ENCODE data around the gene ARSB.
A peak's percentile ranks its signal among the peaks of the same experiment; 100 is the strongest.
"Not testable (repeated sequence)": the region's sequence is repeated elsewhere in the genome, so short reads cannot be mapped to it uniquely, and the experiment has no call there.

The ARSB gene

GRCh38 chr5:78985725-78986223, 664 bp upstream of the ARSB start:
- DNase-seq (ENCODE audit: low spot score): peak; percentile 82
- no peak for TF ChIP-seq CTCF (IDR thresholded peaks at IDR 0.05; ENCODE audit: extremely low read depth, insufficient read depth, missing control alignments)
- in situ Hi-C loops (cut with MboI; ENCODE audit: low pct_unique_long_range_greater_than_20kb, low sequenced_read_pairs, unreplicated experiment): no loop called here

GRCh38 chr5:78984439-78985115, 533 bp downstream of the ARSB start:
- in situ Hi-C loops (cut with MboI; ENCODE audit: low pct_unique_long_range_greater_than_20kb, low sequenced_read_pairs, unreplicated experiment): no loop called here
- peak; percentile 10 for TF ChIP-seq CTCF (IDR thresholded peaks at IDR 0.05; ENCODE audit: extremely low read depth, insufficient read depth, missing control alignments)
- peak; percentile 93 for DNase-seq (ENCODE audit: low spot score)

- no peak for TF ChIP-seq CTCF (IDR thresholded peaks at IDR 0.05; ENCODE audit: extremely low read depth, insufficient read depth, missing control alignments)
- in situ Hi-C loops (cut with MboI; ENCODE audit: low pct_unique_long_range_greater_than_20kb, low sequenced_read_pairs, unreplicated experiment): no loop called here
- DNase-seq (ENCODE audit: low spot score): peak; percentile 55
Observed at GRCh38 chr5:78983601-78984438, 1.3 kb downstream of the ARSB start.

- DNase-seq (ENCODE audit: low spot score); in situ Hi-C loops (cut with MboI; ENCODE audit: low pct_unique_long_range_greater_than_20kb, low sequenced_read_pairs, unreplicated experiment): not testable (repeated sequence)
Observed at GRCh38 chr5:78983194-78983593, 1.9 kb downstream of the ARSB start.

GRCh38 chr5:78979909-78980308, 5.2 kb downstream of the ARSB start:
- in situ Hi-C loops (cut with MboI; ENCODE audit: low pct_unique_long_range_greater_than_20kb, low sequenced_read_pairs, unreplicated experiment): no loop called here
- peak; percentile 16 for DNase-seq (ENCODE audit: low spot score)
- no peak for TF ChIP-seq CTCF (IDR thresholded peaks at IDR 0.05; ENCODE audit: extremely low read depth, insufficient read depth, missing control alignments)

GRCh38 chr5:78979117-78979742, 5.9 kb downstream of the ARSB start:
- in situ Hi-C loops (cut with MboI; ENCODE audit: low pct_unique_long_range_greater_than_20kb, low sequenced_read_pairs, unreplicated experiment): no loop called here
- TF ChIP-seq CTCF (IDR thresholded peaks at IDR 0.05; ENCODE audit: extremely low read depth, insufficient read depth, missing control alignments): no peak
- no peak for DNase-seq (ENCODE audit: low spot score)
